Epidermal melanocyte (primary cell): Measurements from ENCODE around the gene ZYG11B.
"Not testable (repeated sequence)": the region's sequence is repeated elsewhere in the genome, so short reads cannot be mapped to it uniquely, and the experiment has no call there.

Experiments
- DNase-seq: peaks from one replicate; pipeline ENCODE4 v3.0.0; 2011; ENCODE audit warnings: low spot score; ENCODE audit not compliant: insufficient read length

The ZYG11B gene

DNA sequence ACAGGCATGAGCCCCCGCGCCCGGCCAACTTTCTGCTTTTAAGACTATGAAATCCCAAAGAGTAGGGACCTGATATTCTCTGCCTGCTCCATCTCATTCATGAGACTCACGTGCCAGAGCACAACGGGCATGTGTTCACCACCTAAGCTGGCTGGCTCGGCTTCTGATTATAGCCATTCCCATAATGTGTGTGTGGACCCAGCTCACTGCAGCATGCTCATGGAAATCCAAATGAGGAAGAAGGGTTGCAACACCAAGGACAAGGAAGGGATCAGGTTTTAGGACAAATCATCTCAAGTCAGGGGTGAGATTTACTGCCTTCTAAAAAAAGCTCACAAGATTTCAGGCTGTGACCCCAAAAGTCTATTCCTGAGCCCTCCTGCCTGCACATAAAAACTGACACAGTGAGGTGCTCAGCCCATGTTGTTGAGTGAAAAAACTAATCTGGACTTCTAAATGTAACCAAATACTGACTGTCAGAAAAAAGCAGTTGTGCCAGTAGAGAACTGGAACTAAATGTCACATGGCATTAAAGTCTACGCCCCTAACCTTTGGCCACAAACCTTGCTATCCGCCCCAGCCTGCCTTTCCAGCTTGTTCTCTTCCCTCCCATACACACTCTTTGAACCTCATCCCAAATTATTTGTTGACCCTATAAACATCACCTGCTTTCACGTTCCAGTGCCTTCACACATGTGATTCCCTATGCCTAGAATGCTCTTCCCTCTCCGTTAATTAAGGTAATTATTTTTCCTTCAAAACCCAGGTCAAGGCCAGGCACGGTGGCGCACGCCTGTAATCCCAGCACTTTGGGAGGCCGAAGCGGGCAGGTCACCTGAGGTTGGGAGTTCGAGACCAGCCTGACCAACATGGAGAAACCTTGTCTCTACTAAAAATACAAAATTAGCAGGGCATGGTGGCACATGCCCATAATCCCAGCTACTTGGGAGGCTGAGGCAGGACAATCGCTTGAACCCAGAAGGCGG is 19.0 kb upstream of the ZYG11B start:
- no peak for DNase-seq

DNA sequence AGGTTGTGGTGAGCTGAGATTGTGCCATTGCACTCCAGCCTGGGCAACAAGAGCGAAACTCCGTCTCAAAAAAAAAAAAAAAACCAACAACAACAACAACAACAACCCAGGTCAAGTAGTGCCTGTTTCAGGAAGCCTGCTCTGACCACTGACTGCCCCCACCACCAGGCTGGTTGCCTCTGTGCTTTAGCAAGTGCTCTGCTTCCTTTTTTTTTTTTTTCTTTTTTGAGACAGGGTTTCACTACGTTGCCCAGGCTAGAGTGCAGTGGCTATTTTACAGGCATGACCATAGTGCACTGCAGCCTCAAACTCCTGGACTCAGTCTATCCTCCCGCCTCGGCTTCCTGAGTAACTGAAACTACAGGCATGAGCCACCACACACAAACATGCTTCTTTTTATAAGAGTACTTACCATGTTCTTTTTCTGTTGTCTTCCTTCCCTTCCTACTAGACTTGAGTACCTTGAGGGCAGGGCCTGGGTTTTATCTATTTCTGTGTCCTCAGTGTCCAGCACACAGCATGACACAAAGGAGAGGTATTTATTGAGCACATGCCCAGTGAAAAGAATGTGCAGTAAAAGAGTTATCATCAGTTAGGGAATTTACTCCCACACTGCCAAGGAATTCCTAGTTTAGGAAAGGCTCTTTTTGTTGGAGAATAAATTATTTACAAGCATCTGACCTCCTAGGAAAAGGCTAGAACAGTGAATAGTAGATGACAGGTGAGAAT is 18.2 kb upstream of the ZYG11B start:
- DNase-seq: no peak

DNA sequence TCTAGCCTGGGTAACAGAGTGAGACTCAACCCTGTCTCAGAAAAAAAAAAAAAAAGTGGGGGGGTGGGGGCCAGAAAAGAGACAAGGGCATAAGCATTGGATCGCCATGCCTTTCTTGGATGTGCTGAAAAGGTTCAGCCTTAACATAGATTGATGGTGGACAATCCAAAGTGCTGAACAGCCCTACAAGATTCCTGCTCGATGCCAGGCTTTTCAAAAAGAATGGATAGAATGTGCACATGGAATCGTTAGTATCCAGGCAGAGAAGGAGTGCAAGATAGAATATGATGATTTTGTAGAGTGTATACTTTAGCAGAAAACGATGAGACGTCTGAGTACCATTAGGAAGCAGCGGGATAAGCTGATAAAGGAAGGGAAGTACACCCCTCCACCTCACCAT is 17.2 kb upstream of the ZYG11B start:
- no peak for DNase-seq

DNA sequence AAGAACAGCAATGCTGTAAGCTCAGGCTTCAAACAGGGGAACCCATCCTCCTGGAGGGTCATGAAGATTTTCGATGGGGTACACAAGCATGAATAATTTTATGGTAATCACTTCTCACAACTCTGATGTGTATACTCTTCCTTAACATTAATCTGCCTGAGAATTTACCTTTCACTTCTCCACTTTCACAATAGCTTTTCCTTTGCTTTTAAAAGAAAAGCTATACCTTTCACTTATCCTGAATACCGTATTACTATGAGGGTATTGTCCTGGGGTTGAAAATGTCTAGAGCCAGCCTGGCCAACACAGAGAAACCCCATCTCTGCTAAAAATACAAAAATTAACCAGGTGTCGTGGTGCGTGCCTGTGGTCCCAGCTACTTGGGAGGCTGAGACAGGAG is 12.7 kb upstream of the ZYG11B start:
- no peak for DNase-seq

DNA sequence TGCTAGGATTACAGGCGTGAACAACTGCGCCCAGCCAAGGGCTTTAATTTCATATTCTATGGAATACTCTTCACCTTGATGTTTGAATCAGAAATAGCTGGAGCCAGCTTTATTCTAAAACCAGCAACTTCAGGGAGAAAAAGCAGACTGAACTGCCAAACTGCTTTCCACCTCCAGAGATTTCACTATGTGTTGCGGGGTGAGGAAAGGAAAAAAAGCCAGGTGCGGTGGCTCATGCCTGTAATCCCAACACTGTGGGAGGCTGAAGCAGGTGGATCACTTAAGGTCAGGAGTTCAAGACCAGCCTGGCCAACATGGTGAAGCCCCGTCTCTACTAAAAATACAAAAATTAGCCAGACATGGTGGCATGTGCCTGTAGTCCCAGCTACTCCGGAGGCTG is 11.0 kb upstream of the ZYG11B start:
- DNase-seq: not testable (repeated sequence)

DNA sequence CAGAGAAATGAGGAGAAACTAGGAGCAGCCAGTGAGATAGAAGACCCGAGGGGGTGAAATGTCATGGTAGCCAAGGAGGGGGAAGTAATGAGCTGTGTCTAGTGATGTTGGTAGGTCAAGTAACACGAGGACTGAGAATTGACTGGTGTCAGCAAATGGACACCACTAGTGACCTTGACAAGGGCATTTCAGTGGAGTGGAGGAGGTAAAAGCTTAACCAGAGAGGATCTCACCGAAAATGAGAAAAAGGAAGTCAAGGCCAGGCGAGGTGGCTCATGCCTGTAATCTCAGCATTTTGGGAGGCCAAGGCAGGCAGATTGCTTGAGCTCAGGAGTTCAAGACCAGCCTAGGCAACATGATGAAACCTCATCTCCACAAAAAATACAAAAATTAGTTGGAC is 3.0 kb upstream of the ZYG11B start:
- DNase-seq: no peak

DNA sequence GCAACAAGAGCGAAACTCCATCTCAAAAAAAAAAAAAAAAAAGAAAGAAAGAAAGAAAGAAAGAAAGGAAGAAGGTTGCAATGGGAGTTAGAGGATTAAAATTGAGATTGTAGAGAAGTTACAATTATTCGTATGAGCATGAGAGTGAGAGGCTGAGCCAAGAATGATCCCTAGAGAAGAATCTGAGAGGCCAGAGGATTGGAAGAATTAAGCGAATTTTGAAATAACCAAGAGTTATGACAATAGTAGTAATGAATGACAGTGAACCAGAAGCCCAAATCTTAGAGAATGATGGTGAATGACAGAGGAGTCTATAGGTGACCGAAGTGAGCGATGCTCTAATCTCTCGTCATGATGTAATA is 369 bp upstream of the ZYG11B start:
- no peak for DNase-seq

DNA sequence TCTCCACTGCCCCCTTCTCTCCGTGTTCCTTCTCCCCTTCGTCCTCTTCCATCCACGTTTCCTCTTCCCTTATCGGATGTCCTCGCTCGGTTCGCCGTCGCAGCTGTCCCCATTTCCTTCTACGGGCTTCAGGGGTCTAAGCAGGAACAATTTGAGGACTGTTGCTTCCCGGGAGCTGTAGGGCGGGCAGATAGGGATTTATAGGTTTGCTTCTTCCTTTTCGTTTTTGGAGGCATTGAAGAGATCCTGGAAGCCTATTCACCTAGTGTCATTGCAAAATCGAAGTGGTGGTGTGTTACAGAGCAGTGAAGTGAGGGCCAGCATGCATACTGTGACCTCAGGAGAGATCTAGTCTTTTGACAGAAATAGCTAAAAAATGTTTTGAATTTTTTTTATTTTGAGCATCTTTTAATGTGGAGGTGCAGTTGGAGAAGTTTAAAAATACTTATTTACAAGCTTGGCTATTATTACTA is 897 bp downstream of the ZYG11B start:
- DNase-seq: peak; percentile 20

DNA sequence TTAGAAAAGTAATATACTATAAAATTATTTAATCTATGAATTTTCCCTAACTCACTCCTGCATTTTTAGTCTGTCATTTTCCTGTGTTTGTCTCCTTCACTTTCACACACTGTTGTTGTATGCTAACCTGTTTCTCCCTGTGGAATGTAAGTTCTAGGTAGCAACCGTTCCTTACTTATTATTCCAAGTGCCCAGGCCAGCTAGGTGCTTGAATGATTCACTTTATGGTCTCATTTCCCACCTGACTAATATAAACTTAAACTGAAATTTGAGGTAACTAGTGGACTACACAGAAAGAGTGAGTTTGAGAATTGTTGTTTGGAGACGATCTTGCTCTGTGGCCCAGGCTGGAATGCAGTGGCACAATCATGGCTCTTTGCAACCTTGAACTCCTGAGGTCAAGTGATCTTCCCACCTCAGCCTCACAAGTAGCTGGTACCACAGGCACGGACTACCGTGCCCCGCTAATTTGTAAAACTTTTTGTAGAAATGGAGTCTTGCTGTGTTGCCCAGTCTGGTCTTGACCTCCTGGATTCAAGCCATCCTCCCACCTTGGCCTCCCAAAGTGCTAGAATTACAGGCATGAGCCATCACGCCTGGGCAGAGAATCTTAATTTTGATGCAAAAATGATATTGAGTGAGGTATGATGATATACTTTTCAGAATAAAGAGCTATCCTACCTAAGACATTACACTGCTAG is 1.9 kb downstream of the ZYG11B start:
- no peak for DNase-seq

DNA sequence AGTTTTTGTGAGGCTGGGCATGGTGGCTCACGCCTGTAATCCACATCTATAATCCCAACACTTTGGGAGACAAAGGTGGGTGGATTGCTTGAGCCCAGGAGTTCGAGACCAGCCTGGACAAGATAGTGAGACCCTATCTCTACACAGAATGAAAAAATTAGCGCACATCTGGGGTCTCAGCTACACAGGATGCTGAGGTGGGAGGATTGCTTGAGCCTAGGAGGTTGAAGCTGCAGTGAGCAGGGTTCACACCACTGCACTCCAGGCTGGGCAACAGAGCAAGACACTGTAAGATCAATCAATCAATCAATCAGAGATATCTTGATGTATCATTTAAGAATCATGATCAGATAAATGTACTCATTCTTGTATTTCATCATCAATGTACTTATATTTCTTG is 7.1 kb downstream of the ZYG11B start:
- DNase-seq: no peak

DNA sequence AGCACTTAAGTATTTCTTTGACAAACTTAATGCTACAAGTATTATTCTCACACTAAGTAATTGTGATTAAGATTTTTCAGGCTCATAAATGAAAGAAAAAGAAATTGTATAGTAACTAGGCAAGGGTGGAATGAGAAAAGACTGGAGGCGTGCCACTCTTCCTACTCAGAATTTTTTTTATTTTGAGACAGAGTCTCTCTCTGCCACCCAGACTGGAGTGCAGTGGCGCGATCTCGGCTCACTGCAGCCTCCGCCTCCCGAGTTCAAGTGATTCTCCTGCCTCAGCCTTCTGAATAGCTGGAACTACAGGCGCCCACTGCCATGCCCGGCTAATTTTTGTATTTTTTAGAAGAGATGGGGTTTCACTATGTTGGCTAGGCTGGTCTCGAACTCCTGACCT is 9.1 kb downstream of the ZYG11B start:
- not testable (repeated sequence) for DNase-seq

DNA sequence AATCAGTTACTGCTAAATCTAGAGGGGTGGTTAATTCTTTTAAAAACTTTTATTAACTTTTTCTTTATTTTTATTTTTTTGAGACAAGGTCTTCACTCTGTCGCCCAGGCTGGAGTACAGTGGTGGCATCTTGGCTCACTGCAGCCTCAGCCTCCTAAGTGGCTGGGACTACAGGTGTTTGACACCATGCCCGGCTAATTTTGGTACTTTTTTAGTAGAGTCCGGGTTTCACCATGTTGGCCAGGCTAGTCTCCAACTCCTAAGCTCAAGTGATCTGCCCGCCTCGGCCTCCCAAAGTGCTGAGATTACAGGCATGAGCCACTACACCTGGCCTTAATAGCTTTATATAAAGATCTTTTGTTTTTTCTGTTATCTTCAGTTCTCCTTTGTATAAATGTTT is 11.9 kb downstream of the ZYG11B start:
- DNase-seq: no peak

DNA sequence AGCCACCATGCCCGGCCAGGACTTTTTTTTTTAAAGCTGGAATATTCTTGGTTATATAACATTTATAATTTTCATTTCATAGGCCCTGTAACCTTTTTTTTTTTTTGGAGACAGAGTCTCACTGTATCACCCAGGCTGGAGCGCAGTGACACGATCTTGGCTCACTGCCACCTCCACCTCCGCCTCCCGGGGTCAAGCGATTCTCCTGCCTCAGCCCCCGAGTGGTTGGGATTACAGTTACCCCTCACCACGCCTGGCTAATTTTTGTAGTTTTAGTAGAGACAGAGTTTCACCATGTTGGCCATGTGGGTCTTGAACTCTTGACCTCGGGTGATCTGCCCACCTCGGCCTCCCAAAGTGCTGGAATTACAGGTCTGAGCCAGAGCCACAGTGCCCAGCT is 12.6 kb downstream of the ZYG11B start:
- DNase-seq: no peak

DNA sequence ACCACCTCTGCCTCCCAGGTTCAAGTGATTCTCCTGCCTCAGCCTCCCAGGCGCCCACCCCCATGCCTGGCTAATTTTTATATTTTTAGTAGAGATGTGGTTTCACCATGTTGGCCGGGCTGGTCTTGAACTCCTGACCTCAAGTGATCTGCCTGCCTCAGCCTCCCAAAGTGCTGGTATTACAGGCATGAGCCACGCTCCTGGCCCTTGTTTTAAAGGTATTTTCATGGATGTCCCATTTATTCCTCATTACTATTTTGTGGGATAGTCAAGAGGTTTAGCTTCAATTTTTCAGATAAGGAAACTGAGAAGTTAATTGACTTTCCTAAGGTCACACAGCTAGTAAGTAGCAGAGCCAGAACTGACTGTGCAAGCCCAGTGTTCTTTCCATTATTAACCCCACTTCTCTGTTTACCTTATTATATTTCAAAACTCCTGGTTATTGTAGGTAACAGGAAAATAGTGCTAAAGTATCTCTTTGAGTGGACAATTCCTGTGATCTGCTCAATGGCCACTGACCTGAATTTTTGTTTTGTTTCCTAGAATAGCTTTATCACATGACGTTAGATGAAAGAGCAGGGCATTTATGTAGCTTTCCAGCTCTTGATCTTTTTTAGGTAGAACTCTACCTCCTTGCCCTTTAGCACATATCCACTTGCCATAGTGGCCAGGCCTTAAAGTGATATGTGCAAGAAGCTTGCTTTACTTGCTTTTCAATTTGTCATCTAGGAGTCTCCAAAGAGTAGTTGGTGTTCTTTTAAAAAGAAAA is 13.6 kb downstream of the ZYG11B start:
- DNase-seq: no peak

DNA sequence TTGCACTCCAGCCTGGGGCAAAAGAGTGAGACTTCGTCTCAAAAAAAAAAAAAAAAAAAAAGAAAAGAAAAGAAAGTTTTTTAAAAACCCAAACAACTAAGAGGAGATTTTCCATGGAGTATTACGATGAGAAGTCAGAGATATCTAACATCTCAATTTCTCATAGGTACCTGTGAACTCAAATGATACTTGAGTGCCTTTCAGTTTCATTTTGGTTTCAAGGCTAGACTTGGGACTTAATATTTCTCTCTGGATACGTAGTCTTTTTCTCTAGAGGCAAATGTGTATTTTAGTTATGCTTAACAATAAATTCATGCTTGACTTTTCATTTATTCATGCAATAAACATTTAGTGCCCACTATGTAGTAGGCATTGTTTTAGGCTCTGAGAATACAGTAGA is 15.0 kb downstream of the ZYG11B start:
- no peak for DNase-seq

DNA sequence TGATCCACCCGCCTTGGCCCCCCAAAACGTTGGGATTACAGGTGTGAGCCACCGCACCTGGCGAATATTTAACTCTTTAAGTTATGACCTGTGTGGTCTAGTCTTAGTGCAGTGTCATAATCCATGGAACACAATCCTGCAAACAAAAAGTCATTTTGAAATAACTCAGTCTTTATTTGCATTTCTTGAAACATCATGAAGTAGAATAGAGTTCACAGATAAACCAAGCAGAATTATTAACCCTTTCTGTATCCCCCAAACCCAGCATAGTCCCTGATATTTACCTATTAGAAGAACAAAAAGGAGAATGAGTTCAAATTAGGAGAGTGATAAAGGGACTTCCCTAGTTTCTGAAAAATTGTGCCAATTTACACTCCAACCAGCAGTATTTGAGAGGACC is 19.9 kb downstream of the ZYG11B start:
- no peak for DNase-seq

DNA sequence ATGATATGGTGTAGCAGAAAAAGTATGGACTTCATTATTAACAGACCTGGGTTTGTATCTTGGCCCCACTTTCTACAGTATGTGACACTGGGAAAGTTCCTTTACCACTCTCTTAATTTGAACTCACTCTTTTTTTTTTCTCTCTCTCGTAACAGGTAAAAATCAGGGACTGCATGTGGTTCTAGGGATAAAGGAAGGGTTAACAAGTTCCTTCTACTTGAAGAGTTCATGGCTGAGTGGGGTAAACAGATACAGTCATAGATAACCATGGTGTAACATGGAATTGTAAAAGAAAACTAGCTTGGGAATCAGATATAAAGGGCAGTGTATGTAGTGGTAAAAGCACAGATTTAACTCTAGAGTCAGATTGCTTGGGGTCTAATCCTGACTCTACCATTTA is 21.2 kb downstream of the ZYG11B start:
- no peak for DNase-seq

DNA sequence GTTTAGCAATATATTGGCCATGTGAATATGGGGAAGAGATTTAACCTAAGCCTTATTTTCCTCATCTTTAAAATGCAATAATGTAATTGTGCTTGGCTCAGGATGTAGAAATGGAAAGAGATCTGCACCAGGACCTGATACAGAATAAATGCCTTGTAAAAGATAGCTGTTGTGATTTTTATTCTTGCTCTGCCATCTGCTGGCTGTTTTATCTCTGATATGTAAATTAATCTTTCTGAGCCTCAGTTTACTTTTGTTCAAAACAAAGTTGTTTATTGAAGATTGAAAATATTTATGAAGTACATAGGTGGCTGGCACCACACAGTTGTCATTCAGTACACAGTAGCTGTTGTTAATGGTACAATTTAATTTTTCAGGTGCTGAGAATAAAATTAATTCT is 21.9 kb downstream of the ZYG11B start:
- no peak for DNase-seq

DNA sequence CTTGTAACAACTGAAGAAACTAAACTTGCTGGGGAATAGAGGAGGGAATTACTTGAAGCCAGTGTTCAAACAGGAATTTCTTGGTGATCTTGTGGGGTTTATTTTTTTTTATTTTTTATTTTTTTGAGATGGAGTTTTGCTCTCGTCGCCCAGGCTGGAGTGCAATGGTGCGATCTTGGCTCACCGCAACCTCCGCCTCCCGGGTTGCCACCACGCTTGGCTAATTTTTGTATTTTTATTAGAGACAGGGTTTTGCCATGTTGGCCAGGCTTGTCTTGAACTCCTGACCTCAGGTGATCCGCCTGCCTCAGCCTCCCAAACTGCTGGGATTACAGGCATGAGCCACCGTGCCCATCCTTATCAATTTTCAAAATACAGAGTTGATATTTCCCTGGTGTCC is 23.2 kb downstream of the ZYG11B start:
- DNase-seq: not testable (repeated sequence)

DNA sequence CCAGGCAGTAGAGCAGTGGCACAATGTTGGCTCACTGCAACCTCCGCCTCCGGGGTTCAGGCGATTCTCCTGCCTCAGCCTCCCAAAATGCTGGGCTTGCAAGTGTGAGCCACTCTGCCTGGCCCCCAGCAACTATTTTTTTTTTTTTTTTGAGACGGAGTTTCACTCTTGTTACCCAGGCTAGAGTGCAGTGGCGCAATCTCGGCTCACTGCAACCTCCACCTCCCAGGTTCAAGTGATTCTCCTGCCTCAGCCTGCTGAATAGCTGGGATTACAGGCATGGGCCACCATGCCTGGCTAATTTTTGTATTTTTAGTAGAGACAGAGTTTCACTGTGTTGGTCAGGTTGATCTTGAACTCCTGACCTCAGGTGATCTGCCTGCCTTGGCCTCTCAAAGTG is 23.9 kb downstream of the ZYG11B start:
- DNase-seq: not testable (repeated sequence)
